ENCODE data around the gene EME2. TPM values are rescaled to one million over a fixed set of nuclear protein-coding genes. Genes with fewer than 3 reads are reported as not detected.

EME2 gene
- total RNA-seq, 2 experiments from 2014 or later: 28.7 to 36.3 TPM

DNA sequence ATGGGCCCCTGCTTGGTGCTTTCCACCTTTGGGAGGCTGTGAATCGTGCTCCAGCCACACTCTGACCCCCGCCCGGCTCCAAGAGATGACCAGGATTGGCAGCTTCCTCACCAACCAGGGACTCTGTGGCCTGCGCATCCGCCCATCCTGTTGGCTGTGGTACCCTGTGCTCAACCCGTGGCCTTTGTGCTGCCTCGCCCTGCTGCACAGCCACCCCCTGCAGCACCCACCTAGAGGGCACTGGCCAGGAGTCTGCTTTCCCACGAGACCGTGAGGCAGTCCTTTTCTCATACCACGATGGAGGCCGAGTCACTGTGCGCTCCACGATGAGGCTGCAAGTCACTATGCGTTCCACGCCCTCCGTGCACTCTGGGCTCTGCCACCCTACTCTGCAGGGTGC is 20.7 kb upstream of the EME2 start:
- POLR2A ChIA-PET: no interaction called here
- Mint-ChIP-seq H3K36me3 (peaks cover 2% of the 10 kb centered on the region), H3K27me3 (no peaks in the 10 kb centered on the region), H3K4me3 (no peak overlapping the region), H3K27ac (no peak overlapping the region), H3K4me1 (peaks cover 6% of the 10 kb centered on the region), H3K9me3 (no peaks in the 10 kb centered on the region)
- peak; percentile 20 for DNase-seq
- peak; percentile 7 for ATAC-seq (ENCODE audit: low read depth)

DNA sequence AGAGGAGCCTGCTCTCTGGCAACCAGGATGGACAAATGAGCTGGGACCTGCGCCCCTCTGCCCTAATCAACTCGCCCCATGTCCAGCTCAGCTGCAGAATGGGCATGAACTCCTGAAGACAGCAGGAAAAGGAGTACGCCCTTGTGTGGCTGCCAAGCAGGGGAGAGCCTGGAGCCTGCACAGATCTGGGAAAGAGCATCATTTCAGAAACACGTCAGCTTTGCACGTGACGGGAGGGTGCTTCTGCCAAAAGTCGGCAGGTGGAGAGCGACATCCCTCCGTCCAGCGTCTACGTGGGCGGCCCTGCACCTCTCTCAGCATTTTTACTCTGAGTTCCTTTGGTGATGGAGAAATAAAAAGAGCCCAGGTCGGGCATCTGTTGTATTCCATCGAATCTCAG is 19.8 kb upstream of the EME2 start:
- Mint-ChIP-seq H3K27me3 (no peaks in the 10 kb centered on the region), H3K4me3 (no peak overlapping the region), H3K9me3 (no peaks in the 10 kb centered on the region), H3K36me3 (peaks cover 2% of the 10 kb centered on the region), H3K4me1 (peaks cover 12% of the 10 kb centered on the region), H3K27ac (no peak overlapping the region)
- POLR2A ChIA-PET: no interaction called here
- DNase-seq (peak; percentile 21), ATAC-seq (ENCODE audit: low read depth) (no peak)

DNA sequence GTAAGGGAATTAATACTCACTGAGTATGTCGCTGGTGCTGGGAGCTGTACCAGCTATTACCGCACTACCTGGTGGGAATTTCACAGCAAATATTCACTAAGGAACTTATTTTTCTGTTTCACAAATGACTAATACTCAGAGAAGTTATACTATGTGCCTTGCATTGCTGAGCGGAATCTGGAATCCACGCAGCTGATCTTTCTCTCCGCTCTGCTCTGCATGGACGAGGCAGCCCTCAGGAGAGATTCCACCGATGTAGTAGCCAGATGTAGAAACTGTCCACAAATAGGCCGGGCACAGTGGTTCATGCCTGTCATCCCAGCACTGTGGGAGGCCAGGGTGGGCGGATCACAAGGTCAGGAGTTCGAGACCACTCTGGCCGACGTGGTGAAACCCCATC is 18.4 kb upstream of the EME2 start:
- peaks cover 12% of the 10 kb centered on the region for H3K4me1 Mint-ChIP-seq
- H3K4me3 Mint-ChIP-seq: no peak overlapping the region
- no peaks in the 10 kb centered on the region for H3K27me3 Mint-ChIP-seq
- H3K27ac Mint-ChIP-seq: no peak overlapping the region
- POLR2A ChIA-PET: no interaction called here
- no peaks in the 10 kb centered on the region for H3K9me3 Mint-ChIP-seq
- ATAC-seq (ENCODE audit: low read depth) (no peak), DNase-seq (no peak)
- peaks cover 2% of the 10 kb centered on the region for H3K36me3 Mint-ChIP-seq

DNA sequence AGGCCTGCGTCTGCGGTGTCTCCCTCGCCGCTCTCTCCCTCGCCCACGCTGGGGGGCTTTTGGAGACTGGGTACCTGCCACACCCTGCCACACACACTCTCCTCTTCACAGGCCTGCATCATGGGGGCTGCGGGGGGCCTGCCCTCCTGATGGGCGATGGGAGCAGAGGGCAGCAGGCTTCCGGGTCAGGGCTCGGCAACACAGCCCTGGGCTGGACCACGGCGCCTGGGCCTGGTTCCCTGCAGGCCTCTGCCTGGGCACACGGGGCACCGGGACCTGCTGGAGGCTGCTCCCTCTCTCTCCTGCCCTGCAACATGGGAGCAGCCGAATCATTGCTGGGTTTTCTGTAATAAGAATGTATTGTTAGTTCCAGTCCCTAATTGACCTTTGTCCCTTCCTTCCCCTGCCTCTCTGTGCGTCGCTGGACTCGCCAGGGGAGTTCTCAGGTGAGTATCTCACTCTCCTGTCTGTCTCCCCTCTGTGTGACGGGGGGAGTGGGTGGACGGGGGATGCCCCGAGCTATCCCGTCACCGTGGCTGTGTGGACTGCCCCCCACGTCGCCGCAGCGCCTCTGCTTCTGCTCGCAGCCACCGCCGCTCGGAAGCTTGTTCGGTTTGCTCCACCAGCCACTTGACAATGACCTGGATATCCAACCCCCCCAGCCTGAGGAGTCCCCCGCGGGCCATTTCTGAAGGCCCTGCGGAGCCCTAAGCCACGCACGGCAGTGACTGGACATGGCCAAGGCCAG is 14.7 kb upstream of the EME2 start:
- Mint-ChIP-seq H3K27me3 (no peaks in the 10 kb centered on the region), H3K4me3 (peak overlapping the region; percentile 60), H3K9me3 (no peaks in the 10 kb centered on the region), H3K36me3 (peaks cover 2% of the 10 kb centered on the region), H3K4me1 (peaks cover 12% of the 10 kb centered on the region), H3K27ac (peak overlapping the region; percentile 83)
- ATAC-seq (ENCODE audit: low read depth) (no peak), DNase-seq (no peak)
- POLR2A ChIA-PET: no interaction called here

DNA sequence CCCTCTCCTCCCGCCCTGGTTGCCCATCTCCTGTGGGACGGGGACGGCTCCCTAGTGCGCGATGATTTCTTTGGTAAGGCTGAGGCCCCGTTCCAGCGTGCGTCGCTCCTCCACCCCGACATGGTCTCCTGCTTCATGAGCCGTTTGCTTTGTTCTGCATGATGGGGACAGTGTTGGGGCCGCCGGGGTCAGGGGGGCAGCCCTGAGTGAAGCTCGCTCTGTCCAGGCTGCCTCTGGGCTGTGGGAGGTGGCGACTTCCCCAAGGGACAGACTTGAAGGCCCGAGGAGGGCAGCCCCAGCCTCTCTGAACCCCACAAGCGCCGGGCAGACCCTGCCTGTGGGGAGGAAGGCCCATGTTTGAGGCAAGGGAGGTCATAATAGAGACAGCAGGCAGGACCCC is 13.7 kb upstream of the EME2 start:
- Mint-ChIP-seq H3K4me1 (peaks cover 12% of the 10 kb centered on the region), H3K27me3 (no peaks in the 10 kb centered on the region), H3K4me3 (no peak overlapping the region), H3K9me3 (no peaks in the 10 kb centered on the region), H3K27ac (peak overlapping the region; percentile 34), H3K36me3 (peaks cover 2% of the 10 kb centered on the region)
- ATAC-seq (ENCODE audit: low read depth): no peak
- no peak for DNase-seq
- POLR2A ChIA-PET: no interaction called here

DNA sequence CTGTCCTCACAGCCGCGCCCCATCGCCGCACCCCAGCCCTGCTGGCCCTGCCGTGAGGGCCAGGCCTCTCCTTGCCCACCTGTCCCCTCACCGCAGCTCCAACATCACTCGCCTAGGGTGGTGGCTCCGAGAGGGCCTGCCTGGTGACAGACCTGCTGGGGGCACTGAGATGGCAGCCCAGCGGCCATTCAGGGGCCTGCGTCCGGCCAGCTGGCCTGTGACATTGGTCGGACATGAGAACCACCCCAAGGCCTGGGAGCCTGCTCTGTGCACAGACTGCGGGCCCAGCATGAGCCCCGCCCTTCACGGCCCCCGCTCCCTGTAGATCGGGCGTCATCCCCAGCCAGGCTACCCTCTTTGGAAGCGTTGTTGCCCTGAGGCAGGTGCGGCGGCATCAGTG is 13.1 kb upstream of the EME2 start:
- H3K9me3 Mint-ChIP-seq: no peaks in the 10 kb centered on the region
- no peak overlapping the region for H3K4me3 Mint-ChIP-seq
- DNase-seq (no peak), ATAC-seq (ENCODE audit: low read depth) (no peak)
- H3K27me3 Mint-ChIP-seq: no peaks in the 10 kb centered on the region
- peaks cover 2% of the 10 kb centered on the region for H3K36me3 Mint-ChIP-seq
- H3K4me1 Mint-ChIP-seq: peaks cover 12% of the 10 kb centered on the region
- POLR2A ChIA-PET: no interaction called here
- H3K27ac Mint-ChIP-seq: no peak overlapping the region

DNA sequence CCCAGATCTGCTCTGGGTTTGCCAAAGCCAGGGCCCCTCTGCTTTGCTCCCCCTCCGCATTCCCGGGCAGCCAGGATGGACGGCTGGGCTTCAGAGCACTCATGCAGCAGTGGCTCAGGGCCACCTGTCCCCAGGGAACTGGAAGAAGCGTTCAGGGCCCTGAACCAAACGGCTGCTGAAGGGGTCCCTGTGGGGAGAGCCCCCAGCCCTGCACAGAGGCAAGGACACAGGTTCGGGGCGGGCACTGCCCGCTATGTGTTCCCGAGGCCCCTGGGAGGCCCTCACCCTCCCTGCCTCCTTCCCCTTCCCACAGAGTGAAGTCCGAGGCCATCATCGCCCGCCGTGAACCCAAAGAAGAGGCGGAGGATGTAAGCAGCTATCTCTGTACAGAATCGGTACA is 11.7 kb upstream of the EME2 start:
- DNase-seq: no peak
- no peak overlapping the region for H3K4me3 Mint-ChIP-seq
- POLR2A ChIA-PET: interaction anchor here (0.6 to 0.8 kb wide), 2 partner anchors 8 to 41 kb away, joined by 3 read pairs; no protein-coding TSS in a partner anchor
- H3K9me3 Mint-ChIP-seq: no peaks in the 10 kb centered on the region
- H3K36me3 Mint-ChIP-seq: no peaks in the 10 kb centered on the region
- no peaks in the 10 kb centered on the region for H3K27me3 Mint-ChIP-seq
- no peak for ATAC-seq (ENCODE audit: low read depth)
- peaks cover 11% of the 10 kb centered on the region for H3K4me1 Mint-ChIP-seq
- H3K27ac Mint-ChIP-seq: no peak overlapping the region

DNA sequence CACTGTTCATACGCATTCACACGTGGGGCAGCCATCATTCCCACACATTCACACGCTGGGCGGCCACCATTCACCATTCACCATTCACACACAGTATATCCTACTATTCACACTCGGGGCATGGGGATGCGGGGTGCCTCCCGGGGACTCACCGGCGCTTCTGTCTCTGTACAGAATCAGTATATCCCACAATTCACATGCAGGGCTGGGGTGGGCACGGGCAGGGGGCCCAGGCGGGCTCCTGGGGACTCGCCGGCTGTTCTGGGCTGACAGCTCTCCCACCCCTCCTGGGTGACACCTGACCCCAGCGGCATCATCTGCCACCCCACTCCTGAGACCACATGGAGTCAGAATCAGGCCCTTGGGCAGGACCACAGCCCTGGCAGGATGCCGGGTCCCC is 10.9 kb upstream of the EME2 start:
- POLR2A ChIA-PET: no interaction called here
- no peak overlapping the region for H3K27ac Mint-ChIP-seq

DNA sequence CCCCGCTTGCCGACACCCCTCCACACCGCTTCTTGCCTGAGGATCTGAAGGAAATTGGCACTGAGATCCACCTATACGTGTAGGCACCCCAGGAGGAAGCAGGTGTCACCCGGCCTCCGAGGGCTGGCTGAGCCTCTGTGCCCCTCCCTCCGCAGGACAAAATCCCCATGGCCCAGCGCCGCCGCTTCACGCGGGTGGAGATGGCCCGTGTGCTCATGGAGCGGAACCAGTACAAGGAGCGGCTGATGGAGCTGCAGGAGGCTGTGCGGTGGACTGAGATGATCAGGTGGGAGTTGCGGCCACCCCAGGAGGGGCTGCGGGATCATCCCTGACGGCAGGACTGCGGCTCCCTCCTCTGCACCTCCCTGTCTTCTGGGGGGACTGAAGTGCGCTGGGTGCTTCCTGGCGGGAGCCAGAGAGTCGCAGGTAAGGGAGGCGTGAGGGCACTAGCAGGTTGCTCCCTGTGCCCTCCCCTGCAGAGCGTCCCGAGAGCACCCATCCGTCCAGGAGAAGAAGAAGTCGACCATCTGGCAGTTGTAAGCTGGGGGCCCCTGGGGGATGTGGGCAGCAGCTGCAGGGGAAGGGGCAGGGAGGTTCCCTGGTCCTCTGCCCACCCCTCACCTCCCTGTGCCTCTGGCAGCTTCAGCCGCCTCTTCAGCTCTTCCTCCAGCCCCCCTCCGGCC is 10.3 kb upstream of the EME2 start:
- Mint-ChIP-seq H3K4me3 (no peak overlapping the region), H3K27me3 (no peaks in the 10 kb centered on the region), H3K9me3 (no peaks in the 10 kb centered on the region), H3K36me3 (no peaks in the 10 kb centered on the region), H3K27ac (no peak overlapping the region), H3K4me1 (peaks cover 4% of the 10 kb centered on the region)
- no peak for ATAC-seq (ENCODE audit: low read depth)
- DNase-seq: no peak
- POLR2A ChIA-PET: no interaction called here

More for the DNA sequence above, 10.9 kb upstream of the EME2 start:
- H3K36me3 Mint-ChIP-seq: no peaks in the 10 kb centered on the region
- ATAC-seq (ENCODE audit: low read depth) (no peak), DNase-seq (no peak)
- H3K4me1 Mint-ChIP-seq: peaks cover 8% of the 10 kb centered on the region
- H3K4me3 Mint-ChIP-seq: no peak overlapping the region
- H3K27me3 Mint-ChIP-seq: no peaks in the 10 kb centered on the region
- no peaks in the 10 kb centered on the region for H3K9me3 Mint-ChIP-seq

DNA sequence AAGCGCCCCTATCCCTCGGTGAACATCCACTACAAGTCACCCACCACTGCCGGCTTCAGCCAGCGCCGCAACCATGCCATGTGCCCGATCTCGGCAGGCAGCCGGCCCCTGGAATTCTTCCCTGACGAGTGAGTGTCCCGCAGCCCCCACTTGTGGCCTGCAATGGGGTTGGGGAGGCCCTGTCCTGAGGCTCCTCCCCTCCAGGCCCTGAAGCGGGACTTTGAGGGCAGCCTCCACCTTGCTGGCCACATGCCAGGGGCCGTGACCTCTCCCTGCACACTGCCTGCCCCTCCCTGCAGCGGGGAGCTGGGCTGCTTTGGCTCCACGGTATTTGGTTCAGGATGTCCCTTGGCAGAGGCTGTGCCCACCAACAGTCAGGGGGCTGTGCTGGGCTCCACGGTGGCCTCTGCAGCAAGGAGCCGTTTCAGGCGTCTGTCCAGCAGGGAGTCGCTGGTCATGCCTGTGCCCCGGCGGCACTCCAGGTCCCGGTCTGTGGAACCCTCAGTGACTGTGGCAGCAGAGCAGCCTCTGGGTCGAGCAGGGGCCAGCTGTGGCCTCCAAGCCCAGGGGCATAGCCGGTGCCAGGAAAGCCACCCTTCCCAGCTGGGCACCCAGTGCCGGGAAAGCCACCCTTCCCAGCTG is 9.6 kb upstream of the EME2 start:
- Mint-ChIP-seq H3K36me3 (peaks cover 1% of the 10 kb centered on the region), H3K9me3 (no peaks in the 10 kb centered on the region), H3K27ac (no peak overlapping the region)

DNA sequence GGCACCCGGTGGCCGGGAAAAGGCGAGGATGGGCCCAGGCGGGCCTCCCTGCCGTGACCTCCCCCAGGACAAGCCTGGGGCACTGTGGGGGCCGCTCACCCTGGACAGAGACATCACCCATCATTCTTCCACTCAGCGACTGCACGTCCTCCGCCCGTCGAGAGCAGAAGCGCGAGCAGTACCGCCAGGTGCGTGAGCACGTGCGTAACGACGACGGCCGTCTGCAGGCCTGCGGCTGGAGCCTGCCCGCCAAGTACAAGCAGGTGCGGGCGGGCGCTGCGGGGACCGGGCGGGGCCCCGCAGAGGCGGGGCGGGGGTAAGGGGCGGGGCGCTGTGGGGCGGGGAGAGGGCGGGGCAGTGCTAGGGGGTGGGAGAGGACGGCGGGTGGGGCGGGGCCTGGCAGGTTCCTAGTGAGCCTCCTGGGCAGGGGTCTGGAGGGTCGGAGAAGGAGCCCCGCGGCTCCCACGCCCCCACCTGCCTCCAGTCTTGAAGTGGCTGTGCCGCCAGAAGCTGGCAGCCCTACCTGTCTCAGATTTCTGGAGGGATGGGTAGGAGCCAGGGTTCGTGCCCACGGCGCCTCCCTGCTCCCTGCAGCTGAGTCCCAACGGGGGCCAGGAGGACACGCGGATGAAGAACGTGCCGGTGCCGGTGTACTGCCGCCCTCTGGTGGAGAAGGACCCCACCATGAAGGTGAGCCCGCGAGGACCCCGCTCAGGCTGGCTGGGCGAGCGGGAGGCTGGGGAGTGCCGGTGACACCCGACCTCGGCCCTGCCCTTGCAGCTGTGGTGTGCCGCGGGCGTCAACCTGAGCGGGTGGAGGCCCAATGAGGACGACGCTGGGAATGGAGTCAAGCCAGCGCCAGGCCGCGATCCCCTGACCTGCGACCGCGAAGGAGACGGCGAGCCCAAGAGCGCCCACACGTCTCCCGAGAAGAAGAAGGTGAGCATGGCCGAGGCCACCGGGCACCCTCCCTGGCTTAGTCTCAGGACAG is 8.8 kb upstream of the EME2 start:
- H3K9me3 Mint-ChIP-seq: no peaks in the 10 kb centered on the region
- peaks cover 1% of the 10 kb centered on the region for H3K4me1 Mint-ChIP-seq
- H3K27ac Mint-ChIP-seq: no peak overlapping the region
- DNase-seq: no peak
- ATAC-seq (ENCODE audit: low read depth): no peak
- peaks cover 1% of the 10 kb centered on the region for H3K36me3 Mint-ChIP-seq
- H3K4me3 Mint-ChIP-seq: no peak overlapping the region
- POLR2A ChIA-PET: interaction anchor here (0.6 kb wide), 1 partner anchor 18 kb away, joined by 3 read pairs; no protein-coding TSS in a partner anchor
- no peaks in the 10 kb centered on the region for H3K27me3 Mint-ChIP-seq

More for the DNA sequence above, 9.6 kb upstream of the EME2 start:
- no peak overlapping the region for H3K4me3 Mint-ChIP-seq
- peaks cover 1% of the 10 kb centered on the region for H3K4me1 Mint-ChIP-seq
- ATAC-seq (ENCODE audit: low read depth) (no peak), DNase-seq (no peak)
- no peaks in the 10 kb centered on the region for H3K27me3 Mint-ChIP-seq
- POLR2A ChIA-PET: interaction anchor here (0.6 kb wide), 1 partner anchor 18 kb away, joined by 3 read pairs; no protein-coding TSS in a partner anchor

DNA sequence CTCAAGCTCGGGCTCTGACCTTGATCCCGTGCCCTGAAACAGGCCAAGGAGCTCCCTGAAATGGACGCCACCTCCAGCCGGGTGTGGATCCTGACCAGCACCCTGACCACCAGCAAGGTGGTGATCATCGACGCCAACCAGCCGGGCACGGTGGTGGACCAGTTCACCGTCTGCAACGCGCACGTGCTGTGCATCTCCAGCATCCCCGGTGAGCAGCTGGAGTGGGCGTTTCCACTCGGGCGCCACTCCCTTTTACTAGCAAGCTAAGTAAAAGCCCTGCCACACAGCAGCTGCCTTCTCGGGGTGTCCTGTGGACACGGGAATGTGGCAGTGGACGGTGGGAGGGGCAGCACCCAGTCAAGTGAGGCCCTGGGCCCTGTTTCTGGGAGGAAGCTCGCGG is 7.6 kb upstream of the EME2 start:
- no peaks in the 10 kb centered on the region for H3K9me3 Mint-ChIP-seq
- DNase-seq (no peak), ATAC-seq (ENCODE audit: low read depth) (no peak)
- no peaks in the 10 kb centered on the region for H3K27me3 Mint-ChIP-seq
- H3K4me1 Mint-ChIP-seq: peaks cover 1% of the 10 kb centered on the region
- no peak overlapping the region for H3K27ac Mint-ChIP-seq
- H3K36me3 Mint-ChIP-seq: peaks cover 1% of the 10 kb centered on the region
- POLR2A ChIA-PET: no interaction called here
- no peak overlapping the region for H3K4me3 Mint-ChIP-seq

DNA sequence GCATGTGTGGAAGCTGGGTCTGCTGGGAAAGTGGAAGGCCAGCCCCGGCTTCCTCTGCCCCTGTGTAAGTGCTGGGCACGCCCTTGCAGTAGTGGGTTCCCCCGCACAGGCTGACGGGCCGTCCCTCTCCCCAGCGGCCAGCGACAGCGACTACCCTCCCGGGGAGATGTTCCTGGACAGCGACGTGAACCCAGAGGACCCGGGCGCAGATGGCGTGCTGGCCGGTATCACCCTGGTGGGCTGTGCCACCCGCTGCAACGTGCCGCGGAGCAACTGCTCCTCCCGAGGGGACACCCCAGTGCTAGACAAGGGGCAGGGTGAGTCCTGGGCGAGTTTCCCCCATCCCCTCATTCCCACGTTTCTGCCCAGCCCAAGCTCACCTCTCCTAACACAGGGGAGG is 6.8 kb upstream of the EME2 start:
- H3K4me1 Mint-ChIP-seq: peaks cover 1% of the 10 kb centered on the region
- H3K27me3 Mint-ChIP-seq: no peaks in the 10 kb centered on the region
- H3K36me3 Mint-ChIP-seq: peaks cover 3% of the 10 kb centered on the region
- H3K9me3 Mint-ChIP-seq: no peaks in the 10 kb centered on the region
- no peak for ATAC-seq (ENCODE audit: low read depth)
- DNase-seq: no peak
- no peak overlapping the region for H3K4me3 Mint-ChIP-seq
- POLR2A ChIA-PET: no interaction called here
- H3K27ac Mint-ChIP-seq: no peak overlapping the region
